NCI-H748 (cell line): ENCODE data around the gene CPNE5.

Experiments
- DNase-seq: peaks from one replicate; lab custom pipeline; 2025; ENCODE audit not compliant: unreplicated experiment; lab: John Stamatoyannopoulos, UW

Gene CPNE5

DNA sequence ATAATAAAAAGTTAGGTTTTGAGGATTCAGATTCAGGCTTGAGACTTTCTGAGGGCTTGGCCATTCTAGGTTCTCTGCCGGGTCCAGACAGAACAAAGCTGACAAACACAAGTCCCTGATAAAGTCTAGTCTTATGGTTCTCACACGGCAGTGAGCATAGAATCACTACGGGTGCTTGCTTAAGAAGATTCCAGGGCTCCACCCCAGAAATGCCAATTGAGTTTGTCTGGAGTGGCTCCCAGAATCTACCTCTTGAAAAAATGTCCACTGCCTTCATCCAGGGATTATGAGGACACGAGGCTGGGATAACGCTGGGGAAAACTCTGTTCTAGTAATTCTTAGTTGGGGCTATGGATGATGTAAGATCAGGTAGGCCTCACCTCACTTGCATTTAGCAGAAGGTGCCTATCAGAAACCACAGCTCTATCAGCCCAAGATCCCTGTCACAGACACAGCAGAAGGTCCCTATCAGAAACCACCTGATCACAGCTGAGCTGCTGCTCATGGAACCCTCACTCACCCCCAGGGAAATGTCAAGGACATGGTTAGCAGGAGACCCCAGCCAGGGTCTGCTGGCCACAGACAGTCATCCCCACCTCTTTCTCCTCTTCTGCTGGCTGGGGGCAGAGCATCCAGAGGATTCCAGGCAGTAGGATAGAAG lies 89.3 kb downstream of the CPNE5 start:
- no peak for DNase-seq

DNA sequence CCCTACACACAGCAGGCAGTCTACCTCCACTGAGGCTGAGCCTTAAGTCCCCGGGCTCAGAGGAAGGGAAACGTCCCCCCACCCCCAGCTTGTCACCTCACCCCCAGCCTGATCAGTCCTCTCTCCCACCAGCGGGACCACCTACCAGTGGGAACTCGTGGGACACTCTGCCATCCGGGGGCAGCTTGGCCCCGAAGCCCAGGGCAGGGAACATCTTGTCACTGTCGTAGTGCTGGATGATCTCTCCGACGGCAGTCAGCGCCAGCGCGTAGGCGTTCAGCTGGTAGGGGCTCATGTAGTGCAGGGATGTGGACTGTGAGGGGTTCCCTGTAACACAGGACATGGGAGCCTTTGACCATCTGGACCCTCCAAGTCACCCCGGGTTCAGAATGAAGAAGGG lies 93.0 kb downstream of the CPNE5 start:
- DNase-seq = no peak

DNA sequence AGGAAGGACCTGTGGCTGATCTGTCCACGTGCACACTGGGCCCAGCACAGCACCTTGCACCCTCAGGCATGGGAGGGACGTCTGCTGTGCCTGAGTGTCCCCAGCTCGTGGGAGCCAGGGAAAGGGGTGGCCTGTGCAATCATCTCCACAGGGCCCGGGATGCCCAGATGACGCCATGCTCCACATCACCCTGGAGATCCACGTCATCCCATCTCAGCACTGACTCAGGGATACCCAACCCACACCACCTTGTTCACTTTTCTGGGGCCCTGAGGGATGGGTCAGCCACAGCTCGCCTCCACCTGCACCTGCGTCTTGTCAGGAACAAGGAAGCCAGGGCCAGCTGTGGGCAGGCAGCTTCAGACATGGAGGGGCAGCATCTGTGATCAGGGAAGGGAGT lies 93.4 kb downstream of the CPNE5 start:
- DNase-seq = no peak

DNA sequence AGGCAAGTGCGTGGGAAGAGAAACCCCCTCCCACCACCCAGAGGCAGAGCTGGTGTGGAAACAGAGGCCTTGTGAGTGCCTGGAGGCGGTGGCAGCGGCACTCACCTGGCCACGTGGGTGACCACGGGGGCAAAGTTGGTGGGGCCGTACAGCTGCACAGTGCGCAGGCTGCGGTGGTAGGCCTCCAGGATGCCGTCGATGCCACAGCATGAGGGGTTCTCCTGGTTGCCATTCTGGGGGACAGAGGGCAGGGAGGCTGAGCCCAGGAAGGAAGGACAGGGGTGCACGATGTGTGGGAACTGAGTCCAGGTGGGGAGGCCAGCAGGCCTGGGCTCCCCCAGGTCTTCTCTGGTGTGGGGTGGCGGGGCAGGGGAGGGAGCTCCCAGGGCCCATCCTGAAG lies 94.0 kb downstream of the CPNE5 start:
- no peak for DNase-seq

DNA sequence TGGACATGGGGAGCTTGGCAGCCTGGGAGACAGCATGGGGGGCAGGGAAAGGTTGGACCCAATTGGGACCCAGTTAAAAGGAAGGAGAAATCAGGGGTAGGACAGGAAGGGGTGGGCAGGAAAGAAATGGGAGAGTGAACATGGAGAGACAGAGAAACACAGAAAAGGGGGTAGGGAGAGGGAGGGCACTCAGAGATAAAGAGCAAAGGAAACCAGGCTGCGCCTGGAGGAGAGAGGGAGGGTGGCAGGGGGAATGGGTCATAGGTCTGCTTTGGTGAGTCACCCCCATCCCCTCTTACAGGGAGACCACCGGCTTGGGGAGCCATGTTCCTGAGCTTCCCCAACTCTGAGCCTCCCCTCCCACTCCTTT lies 95.0 kb downstream of the CPNE5 start:
- DNase-seq = no peak

DNA sequence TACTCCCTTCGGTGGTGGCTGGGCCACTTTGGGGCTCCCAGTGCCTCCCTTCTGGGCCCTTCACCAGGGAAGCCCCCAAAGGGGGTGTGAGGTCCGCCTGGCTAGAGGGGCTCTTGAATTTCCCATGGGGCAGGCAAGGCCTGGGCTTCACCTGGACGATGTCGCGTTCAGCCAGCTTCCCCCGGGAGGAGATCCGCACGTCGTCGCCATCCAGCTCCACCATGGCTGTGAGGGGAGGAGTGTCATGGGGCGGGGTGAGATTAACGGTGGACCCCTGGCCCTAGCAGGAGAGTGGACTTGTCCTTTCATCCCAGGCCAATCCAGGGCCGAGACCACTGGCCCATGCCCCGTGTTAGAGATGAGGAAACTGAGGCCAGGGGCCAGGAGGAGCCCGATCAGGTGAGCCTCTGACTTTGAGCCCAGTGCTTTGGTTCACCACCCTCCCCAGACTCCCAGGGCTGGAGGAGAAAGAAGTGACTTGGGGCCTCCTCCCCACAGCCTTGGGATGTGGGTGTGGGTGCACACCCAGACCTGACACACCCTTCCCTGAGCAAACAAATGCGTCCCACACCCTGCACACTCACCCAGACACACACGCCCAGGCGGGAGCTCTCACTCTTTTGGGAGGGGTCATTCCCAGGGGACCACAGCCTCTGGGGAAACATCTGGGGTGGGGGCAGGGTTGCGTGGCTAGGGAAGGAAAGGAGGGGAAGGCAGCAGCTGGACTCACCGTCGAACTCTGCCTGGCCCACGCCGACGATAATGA lies 95.5 kb downstream of the CPNE5 start:
- DNase-seq = no peak

DNA sequence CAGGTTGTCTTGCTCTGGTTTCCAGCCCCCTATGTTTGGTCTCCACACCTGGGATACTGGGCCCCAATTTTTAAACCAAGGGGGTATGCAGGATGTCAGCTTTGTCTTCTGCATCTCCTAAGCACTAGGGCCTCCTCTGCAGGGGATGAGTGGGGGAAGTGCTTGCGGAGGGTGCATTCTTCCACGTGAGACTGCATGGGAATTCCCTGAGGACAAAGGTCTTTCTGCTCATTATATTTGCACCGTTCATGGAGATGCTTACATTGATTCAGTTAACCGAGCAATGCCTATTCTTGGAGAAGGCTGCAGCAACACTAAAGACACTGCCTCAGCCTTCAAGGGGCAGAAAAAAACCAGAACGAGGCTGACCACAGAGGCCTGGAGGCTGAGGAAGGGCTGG lies 96.2 kb downstream of the CPNE5 start:
- DNase-seq = no peak

DNA sequence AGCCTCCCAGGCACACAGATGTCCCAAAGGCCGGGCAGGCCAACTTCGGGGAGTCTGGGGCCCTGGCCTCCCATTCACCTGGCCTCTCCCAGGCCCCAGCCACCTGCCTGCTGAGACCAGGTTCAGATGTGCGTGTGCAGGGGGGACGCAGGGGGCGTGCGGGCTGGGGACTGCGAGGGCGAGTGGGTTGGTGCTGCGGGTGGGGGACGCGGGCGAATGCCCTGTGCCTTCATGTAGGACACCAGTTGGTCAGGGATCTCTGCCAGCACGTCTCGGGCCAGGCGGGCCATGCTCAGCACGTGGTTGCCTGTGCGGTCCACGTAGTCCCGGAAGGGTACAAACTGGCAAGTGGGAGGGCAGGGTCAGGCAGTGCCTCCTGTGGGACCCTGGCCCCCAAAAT lies 97.1 kb downstream of the CPNE5 start:
- no peak for DNase-seq

DNA sequence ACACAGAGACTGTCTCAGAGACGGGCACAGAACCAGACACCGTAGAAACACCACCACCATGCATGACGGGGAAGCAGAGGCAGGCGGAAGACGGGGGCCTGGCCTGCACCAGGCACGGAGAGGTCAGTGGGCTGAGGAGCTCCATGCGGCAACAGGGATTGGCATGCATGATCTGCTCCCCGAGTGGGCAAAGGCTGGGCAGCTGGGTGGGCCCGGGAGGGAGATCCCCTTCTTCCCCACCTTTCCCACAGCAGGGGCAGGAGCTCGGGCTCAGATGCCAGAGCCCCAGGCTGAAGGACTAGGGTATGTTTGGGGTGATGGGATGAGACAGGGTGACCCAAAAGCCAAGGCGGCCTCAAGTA lies 98.4 kb downstream of the CPNE5 start:
- no peak for DNase-seq

DNA sequence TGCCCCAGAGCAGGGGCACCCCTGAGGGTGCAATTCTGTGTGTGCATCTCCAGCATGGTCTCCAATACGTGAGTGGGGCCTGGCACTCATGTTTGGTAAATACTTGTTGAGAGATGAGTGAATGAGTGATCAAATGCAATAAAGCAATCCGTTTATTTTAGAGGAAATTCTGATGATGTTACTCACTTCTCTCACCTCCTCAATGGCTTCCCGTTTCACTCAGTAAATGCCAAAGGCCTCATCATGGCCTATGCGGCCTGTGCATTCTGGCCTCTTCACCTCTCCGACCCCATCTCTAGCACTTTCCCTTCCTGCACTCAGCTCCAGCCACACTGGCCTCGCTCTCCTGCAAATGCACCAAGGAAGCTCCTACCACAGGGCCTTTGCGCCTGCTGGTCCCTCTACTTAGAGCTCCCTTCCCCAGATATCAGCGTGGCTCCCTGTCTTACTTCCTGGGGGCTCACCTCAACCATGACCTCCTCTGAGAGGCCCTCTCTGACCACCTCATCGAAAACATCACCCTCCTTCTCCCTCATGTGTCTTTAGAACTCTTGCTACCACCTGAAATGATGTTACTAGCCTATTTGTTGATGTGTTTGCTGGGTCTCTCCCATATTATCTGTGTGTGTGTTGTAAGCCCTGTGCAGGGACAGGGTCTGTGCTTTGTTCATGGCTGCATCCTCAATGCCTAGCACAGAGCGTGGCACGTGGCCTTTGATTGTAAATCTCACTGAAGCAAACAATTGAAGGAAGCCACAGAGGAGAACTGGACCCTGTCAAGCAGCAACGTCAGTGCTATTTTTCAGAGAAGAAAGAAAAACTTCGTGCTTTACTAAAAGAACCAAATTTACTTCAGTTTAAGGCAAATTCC lies 99.1 kb downstream of the CPNE5 start:
- no peak for DNase-seq

DNA sequence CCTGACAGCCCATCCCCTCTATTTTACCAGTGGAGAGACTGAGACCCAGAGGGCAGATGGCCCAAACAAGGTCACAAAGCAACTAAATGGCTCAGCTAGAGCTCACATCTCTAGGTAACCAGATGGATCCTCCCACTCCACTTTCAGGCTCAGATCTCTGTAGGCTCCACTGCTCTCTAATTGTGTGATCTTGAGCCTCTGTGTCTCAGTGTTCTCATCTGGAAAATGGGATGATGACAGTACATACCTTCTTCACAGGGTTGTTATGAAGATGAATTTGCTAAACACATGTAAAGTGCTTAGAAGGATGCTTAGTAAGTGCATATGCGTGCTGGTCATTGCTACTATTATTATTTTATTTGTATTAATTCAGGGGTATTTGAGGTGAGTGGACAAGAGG lies 101.1 kb downstream of the CPNE5 start:
- DNase-seq = no peak

DNA sequence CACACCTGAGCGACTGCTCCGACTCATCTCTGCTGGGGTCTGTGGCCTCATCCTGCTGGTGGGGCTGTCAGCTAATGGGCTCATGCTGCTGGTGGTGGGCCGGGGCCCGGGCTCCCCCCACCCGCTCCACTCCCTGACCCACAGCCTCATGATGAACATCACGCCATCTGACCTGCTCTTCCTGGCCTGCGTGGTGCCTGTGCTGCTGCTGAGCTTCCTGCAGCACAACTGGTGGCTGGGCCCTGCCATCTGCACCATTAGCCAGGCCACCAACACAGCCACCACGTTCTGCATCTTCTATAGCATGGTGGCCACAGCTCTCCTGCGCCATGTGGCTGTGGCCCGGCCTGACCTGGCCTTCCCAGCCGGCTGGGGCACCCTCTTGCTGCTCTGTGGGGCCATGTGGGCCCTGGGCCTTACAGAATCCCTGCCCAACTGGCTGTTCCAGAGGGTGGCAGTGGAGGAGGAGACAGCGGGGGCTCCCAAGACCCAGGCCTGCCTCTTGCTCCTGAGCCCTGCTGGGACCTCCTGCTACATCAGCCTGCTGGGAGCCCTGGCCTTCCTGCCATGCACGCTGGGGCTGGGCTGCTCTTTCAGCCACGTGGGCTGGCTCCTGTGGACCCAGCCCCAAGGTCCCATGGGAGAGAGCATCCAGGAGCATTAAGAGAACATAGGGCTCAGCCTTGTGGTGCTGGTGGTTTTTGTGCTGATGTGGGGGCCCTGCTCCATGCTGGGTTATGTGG lies 102.0 kb downstream of the CPNE5 start:
- no peak for DNase-seq

DNA sequence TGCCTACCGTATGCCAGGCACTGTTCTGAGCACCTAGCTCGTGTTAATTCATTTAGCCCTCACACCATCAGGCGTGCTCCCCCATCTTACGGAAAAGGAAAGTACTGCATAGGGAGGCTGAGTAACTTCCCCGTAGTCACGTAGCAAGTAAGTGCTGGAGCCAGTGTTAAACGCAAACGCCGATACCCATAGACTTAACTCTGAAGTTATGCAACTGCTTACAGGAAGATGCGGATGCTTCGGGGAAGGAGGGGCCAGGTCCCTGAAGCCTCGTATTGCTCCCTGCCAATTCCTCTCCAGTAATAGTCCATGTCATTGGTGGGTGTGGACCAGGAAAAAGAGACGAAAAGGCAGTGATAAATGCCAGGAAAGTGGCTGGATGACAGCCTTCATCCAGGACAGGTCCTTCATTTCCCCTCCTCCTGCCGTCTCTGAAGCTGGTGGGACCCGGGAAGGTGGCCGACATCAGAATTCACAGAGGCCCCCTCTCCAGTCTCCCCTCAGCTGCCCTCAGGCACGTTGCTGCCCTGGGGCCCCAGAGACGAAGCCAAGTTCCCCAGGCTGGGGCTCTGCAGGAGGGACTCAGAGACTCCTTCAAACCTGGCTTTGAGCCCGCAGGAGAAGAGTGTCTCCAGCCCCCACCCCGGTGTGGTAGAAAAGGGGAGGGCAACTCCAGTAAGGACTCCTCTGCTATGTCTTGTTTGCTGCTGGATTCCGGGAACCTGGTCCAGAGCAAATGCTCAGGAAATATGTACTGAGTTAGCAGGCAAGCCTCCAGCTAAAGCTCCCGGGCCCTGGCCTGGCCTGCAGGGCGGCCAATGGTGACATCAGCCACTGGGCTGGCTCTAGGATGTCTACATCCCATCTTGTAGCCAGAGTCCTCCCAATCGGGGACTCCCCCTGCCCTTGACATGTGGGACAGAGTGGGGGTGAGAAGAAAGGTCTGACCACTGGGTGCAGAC lies 103.9 kb downstream of the CPNE5 start:
- no peak for DNase-seq

DNA sequence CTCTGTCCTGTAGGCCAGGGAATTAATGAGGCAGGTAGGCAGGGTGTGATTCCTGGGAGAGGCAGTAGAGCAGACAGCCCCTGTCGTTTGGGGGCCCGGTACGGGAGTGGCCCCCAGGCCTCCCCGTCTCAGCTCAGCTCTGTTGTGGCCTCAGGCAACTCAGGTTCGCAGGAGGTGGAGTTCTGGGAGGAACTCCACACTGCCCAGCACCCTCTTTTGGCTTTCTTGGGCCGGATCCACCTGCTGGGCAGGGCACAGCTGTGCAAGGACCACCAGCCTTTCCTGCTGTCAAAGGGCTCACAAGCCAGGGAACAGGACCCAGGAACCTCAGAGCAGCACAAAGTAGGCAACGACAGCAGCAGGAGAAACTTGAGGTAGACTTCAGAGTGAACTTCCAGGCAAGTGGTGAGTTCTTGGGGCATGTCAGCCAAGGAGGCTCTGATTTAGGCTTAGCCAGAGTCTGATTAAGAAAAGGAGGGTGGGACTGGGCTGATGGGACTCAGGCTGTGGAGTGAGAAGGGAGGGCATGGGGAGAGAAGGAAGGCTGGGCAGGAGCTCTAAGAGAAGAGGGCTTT lies 104.7 kb downstream of the CPNE5 start:
- DNase-seq = no peak

DNA sequence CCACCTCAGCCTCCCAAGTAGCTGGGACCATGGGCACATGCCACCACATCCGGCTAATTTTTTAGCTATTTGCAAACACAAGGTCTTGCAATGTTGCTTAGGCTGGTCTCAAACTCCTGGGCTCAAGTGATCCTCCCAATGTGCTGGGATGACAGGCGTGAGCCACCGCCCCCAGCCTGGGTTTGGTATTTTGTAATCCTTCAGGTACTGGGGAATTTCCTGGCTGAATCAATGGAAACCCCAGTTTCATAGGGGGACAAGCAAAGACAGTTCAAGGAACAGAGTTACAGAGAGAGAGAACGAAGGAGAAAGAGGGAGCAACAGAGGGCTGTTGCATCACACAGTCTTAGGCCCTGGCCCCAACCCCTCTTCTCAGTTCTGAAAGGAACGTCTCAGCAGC lies 105.9 kb downstream of the CPNE5 start:
- no peak for DNase-seq

DNA sequence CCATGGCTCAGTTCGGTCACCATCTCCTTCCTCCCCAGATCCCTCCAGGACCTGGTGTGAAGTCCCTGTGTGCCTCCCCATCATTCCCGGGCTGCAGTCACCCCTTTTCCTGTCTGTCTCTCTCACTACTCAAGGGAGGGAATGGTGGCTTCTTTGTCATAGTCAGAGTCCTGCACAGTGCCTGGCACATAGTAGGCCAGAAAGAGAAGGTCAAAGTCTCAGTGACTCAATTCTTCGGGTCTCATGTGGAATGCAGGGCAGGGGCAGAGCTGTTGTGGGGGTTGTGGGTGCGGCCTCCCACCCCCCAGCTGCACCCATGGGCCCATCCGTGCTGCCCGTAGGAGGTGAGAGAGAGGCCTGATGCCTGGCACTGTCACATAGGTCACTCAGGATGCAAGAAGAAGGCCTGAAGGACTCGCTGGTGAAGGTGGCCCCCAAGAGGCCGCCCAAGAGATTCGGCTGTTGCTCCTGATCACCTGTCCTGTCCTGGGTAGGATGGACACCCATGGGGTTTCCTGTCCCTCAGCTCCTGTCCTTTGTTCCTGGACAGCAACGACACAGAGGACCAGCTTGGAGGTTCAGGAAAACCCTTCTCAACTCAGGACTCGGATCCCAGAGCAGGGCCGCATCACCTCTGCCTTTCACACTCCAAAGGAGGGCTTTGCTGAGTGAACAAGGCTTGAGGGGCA lies 107.5 kb downstream of the CPNE5 start:
- DNase-seq = no peak

DNA sequence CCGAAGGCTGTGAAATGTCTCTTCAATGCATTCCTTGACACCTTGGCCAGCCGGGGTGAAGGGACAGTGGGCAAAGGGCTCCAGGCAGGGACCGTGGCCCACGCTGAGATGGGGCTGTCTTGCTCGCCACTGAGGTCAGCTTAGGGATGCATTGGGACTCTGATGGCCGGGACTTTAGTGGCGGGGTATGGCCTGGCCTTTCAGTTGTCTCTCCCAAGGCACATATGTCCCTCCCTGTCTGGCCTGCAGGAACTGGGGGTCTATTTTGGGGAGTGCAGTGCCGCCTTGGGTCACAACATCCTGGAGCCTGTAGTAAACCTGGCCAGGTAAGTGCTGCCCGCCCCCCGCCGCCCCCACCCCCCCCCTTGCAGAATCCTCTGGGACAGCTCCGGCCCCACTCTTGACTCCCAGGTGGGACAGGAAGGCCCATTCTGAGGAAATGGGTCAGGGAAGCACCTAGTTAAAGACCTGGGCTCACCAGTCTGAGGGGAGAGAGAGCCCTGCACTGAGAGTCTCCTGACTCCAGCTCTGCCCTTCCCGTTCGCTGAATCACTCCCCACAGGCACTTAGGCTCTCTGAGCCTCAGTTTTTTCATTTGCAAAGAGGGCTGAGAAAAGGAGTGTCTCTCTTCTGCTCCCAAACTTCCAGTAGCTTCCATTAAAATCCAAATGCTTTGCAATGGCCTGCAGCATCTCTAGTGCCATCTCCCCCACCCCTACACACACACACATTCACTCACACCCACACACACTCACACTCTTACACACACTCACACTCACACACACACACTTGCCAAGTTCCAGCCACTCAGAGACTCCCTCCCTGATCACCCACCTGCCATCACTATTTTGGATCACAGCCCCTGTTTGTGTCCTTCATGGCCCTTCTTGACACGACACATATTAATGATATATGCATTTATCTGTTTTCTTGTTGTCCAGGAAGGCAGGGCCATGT lies 108.5 kb downstream of the CPNE5 start:
- no peak for DNase-seq

DNA sequence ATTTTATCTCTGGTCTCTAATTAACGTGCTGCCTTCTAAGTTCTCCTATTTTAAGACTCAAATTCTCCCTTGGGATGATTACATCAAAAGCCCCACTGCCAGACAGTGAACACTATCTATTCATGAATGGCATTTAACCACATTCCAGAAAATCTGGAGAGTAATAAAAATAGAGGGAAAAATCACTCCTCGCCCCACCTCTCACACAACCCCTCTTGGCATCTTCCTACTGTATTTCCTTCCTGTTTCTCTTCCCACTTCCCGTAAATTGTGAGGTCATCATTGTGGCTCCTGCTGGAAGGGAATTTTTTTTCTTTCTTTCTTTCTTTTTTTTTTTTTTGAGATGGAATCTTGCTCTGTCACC lies 110.1 kb downstream of the CPNE5 start:
- no peak for DNase-seq
